A673 (cell line): ENCODE results near the gene PMEL. TPM values are rescaled to one million over a fixed set of nuclear protein-coding genes. Genes with fewer than 3 reads are reported as not detected.

ENCODE experiments used
- BruUV-seq: library from RNA; stranded (reverse); fragments of 400-500 nt; replicated peaks from 2 replicates; lab custom pipeline; 2021; lab: Mats Ljungman, UMichigan
- CTCF ChIA-PET: fragments of 300-600 bp; sonication (Branson Sonifier 250); formaldehyde crosslinking; loops from one replicate; lab custom pipeline; 2022; ENCODE audit warnings: antibody characterized with exemption; lab: Charles Lee
- POLR2A ChIA-PET: fragments of 300-600 bp; sonication (Branson Sonifier 250); formaldehyde crosslinking; loops from one replicate; lab custom pipeline; 2022; ENCODE audit warnings: antibody characterized with exemption; ENCODE audit not compliant: low non-redundant PET; lab: Charles Lee
- DNase-seq: peaks from one replicate; pipeline ENCODE4 v3.0.0-alpha.2; 2015; ENCODE audit warnings: low spot score
- H3K27ac ChIP-seq: fragments of 200-600 bp; sonication (generic); 2 replicates; pipeline ENCODE4 v1.5.1; 2016; ENCODE audit warnings: mixed run types, low read depth, mild to moderate bottlenecking, mixed read lengths, antibody characterized with exemption, low read length; ENCODE audit not compliant: poor library complexity, severe bottlenecking
- H3K27me3 ChIP-seq: fragments of 200-600 bp; sonication (generic); replicated peaks from 2 replicates; pipeline ENCODE4 v1.6.1; 2017; ENCODE audit warnings: mixed run types, low read depth, mild to moderate bottlenecking, mixed read lengths, antibody characterized with exemption, low read length; ENCODE audit not compliant: insufficient read depth, poor library complexity
- H3K36me3 ChIP-seq: fragments of 200-600 bp; sonication (generic); 2 replicates; pipeline ENCODE4 v1.6.1; 2016; ENCODE audit warnings: mixed run types, mild to moderate bottlenecking, mixed read lengths, antibody characterized with exemption, low read length; ENCODE audit not compliant: insufficient read depth, poor library complexity, severe bottlenecking
- H3K4me1 ChIP-seq: fragments of 200-600 bp; sonication (generic); 2 replicates; pipeline ENCODE4 v1.6.1; 2017; ENCODE audit warnings: mixed run types, mild to moderate bottlenecking, mixed read lengths, antibody characterized with exemption, low read length; ENCODE audit not compliant: insufficient read depth, poor library complexity, severe bottlenecking
- H3K4me3 ChIP-seq: fragments of 200-600 bp; sonication (generic); 2 replicates; pipeline ENCODE4 v1.5.1; 2016; ENCODE audit warnings: low read depth, mixed run types, mild to moderate bottlenecking, mixed read lengths, low read length; ENCODE audit not compliant: poor library complexity, severe bottlenecking
- H3K9me3 ChIP-seq: fragments of 200-600 bp; sonication (generic); 2 replicates; pipeline ENCODE4 v1.6.1; 2016; ENCODE audit warnings: mixed run types, low read depth, mild to moderate bottlenecking, mixed read lengths, antibody characterized with exemption, low read length; ENCODE audit not compliant: poor library complexity, severe bottlenecking
- EZH2 ChIP-seq: fragments of 200-600 bp; sonication (generic); IDR thresholded peaks from 2 replicates; pipeline ENCODE4 v1.6.1; 2017; ENCODE audit warnings: borderline replicate concordance, low read depth, mild to moderate bottlenecking, mixed read lengths, antibody characterized with exemption, low read length; ENCODE audit not compliant: poor library complexity, severe bottlenecking
- intact Hi-C: fragments of 100-400 bp; cut with micrococcal nuclease; formaldehyde crosslinking; loops from one replicate; pipeline ENCODE4 v1.10.0; 2022; ENCODE audit not compliant: unreplicated experiment
- total RNA-seq: library from RNA; stranded (reverse); gene quantifications from 2 replicates; pipeline ENCODE4 v1.2.3, GENCODE V29; 2021
- TF ChIP-seq, protein P1 (sequence below): fragments of 300-800, 200-600 bp; sonication (generic); conservative IDR thresholded peaks from 2 replicates; pipeline ENCODE4 v1.5.1; 2017; ENCODE audit warnings: low read depth, mild to moderate bottlenecking, antibody characterized with exemption, low read length, moderate library complexity, mixed read lengths

PMEL gene
- total RNA-seq, 1 experiment from 2014 or later: 1.2 TPM

GRCh38 chr12:55974308-55974730, 8.5 kb upstream of the PMEL start:
- ChIA-PET POLR2A (interaction anchor here (0.7 kb wide), 1 partner anchor 33 kb away, joined by 3 read pairs; no protein-coding TSS in a partner anchor), CTCF (interaction anchor here (1.2 kb wide), 2 partner anchors 21 to 34 kb away, joined by 5 to 6 read pairs; no protein-coding TSS in a partner anchor)
- Histone ChIP-seq H3K4me3 (peak overlapping the region; percentile 92), H3K27ac (peak overlapping the region; percentile 81), H3K27me3 (no peaks in the 10 kb centered on the region), H3K9me3 (no peaks in the 10 kb centered on the region), H3K4me1 (peaks cover 7% of the 10 kb centered on the region), H3K36me3 (peaks cover 20% of the 10 kb centered on the region)
- peak; percentile 27 for DNase-seq
- TF ChIP-seq, protein P1, sequence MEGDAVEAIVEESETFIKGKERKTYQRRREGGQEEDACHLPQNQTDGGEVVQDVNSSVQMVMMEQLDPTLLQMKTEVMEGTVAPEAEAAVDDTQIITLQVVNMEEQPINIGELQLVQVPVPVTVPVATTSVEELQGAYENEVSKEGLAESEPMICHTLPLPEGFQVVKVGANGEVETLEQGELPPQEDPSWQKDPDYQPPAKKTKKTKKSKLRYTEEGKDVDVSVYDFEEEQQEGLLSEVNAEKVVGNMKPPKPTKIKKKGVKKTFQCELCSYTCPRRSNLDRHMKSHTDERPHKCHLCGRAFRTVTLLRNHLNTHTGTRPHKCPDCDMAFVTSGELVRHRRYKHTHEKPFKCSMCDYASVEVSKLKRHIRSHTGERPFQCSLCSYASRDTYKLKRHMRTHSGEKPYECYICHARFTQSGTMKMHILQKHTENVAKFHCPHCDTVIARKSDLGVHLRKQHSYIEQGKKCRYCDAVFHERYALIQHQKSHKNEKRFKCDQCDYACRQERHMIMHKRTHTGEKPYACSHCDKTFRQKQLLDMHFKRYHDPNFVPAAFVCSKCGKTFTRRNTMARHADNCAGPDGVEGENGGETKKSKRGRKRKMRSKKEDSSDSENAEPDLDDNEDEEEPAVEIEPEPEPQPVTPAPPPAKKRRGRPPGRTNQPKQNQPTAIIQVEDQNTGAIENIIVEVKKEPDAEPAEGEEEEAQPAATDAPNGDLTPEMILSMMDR: no peak
- TF ChIP-seq EZH2: no peak
- intact Hi-C loops: no loop called here
- BruUV-seq: no TSS peak

DNA sequence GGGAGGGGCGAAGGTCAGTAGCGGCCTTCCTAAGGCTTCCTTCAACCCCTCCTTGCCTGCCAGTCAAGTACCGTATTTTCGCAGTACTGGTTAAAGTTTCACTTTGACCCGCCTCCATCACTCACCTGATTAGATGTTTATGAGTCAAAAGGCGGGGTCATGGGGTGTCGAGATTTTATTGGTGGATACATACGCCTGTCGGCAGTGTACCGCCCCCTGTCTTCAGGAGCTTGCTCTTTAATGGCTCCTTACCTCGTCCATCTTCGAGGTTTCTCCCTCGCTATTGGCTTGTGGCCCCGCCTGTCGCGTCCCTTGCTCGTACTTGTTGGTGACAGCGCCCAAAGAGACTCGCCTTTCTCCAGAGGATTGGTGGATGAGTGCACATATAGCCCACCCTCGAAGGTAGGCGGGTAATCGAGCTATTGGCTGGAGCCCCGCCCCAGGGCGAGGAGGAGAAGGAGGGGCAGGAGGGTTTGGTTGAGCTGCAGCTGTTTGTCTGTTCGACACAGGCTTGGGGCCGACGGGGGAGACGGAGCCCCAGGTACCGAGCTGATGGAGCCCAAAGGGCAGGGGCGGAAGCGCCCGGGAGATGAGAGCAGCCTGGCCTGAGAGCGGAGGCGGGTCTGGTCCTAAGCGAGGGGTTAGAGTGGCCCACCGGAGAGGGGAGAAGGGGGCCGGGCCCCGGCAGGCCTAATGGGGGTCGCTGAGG, 7.9 kb upstream of the PMEL start, which contains the start of gene RAB5B:
TSS of gene RAB5B (plus strand) at position 480 of the 709 bp plus-strand sequence. CDS start 12,883 bp downstream, outside the sequence.
- intact Hi-C loops: no loop called here
- CTCF ChIA-PET: interaction anchor here (0.6 to 1.2 kb wide), 4 partner anchors 22 to 830 kb away, joined by 5 to 7 read pairs (median 6); no protein-coding TSS in a partner anchor
- TF ChIP-seq, protein P1: no peak
- TF ChIP-seq EZH2: no peak

GRCh38 chr12:55972911-55973598, 7.2 kb upstream of the PMEL start:
- ChIA-PET POLR2A (interaction anchor here (0.6 to 0.9 kb wide), 2 partner anchors 47 to 144 kb away, joined by 3 to 28 read pairs; partner anchors contain the start of gene DNAJC14), CTCF (interaction anchor here (0.6 to 1.2 kb wide), 3 partner anchors 33 to 831 kb away, joined by 6 to 7 read pairs (median 6); no protein-coding TSS in a partner anchor)
- Histone ChIP-seq H3K27ac (peak overlapping the region; percentile 69), H3K4me3 (peak overlapping the region; percentile 92), H3K36me3 (peaks cover 25% of the 10 kb centered on the region), H3K4me1 (peaks cover 15% of the 10 kb centered on the region), H3K9me3 (no peaks in the 10 kb centered on the region), H3K27me3 (no peaks in the 10 kb centered on the region)
- TF ChIP-seq, protein P1: no peak
- TF ChIP-seq EZH2: no peak
- DNase-seq: no peak
- intact Hi-C loops: no loop called here
- BruUV-seq: TSS peak; percentile 97

More for the DNA sequence above, 7.9 kb upstream of the PMEL start, which contains the start of gene RAB5B:
- Histone ChIP-seq H3K36me3 (peaks cover 22% of the 10 kb centered on the region), H3K9me3 (no peaks in the 10 kb centered on the region), H3K4me1 (peaks cover 8% of the 10 kb centered on the region), H3K27ac (peak within 1 kb of the TSS; percentile 81), H3K4me3 (peak within 1 kb of the TSS; percentile 92), H3K27me3 (no peaks in the 10 kb centered on the region)
- POLR2A ChIA-PET: interaction anchor here (0.6 to 0.9 kb wide), 3 partner anchors 33 to 144 kb away, joined by 3 to 28 read pairs (median 3); partner anchors contain the start of gene DNAJC14
- peak; percentile 100 for DNase-seq
- BruUV-seq: no TSS peak
